WERI-Rb-1 (cell line): Measurements from ENCODE around the gene VANGL1.

ENCODE experiments used
- DNase-seq: peaks from one replicate; pipeline ENCODE4 v3.0.0-alpha.2; 2020
- H3K27ac ChIP-seq: fragments of 250-450 bp; sonication (Bioruptor Pico); 2 replicates; pipeline ENCODE4 v1.5.1; 2020; ENCODE audit warnings: mild to moderate bottlenecking, moderate library complexity
- H3K27me3 ChIP-seq: fragments of 250-450 bp; sonication (Bioruptor Pico); 2 replicates; pipeline ENCODE4 v1.5.1; 2021; ENCODE audit warnings: mild to moderate bottlenecking, low read depth, moderate library complexity; ENCODE audit not compliant: insufficient read depth, severe bottlenecking
- H3K36me3 ChIP-seq: fragments of 250-450 bp; sonication (Bioruptor Pico); 2 replicates; pipeline ENCODE4 v1.5.1; 2020; ENCODE audit warnings: mild to moderate bottlenecking, moderate library complexity
- H3K4me3 ChIP-seq: 2 replicates; pipeline ENCODE4 v1.5.1; 2011; ENCODE audit warnings: low read depth, mild to moderate bottlenecking, control low read depth, low read length
- H3K9me3 ChIP-seq: fragments of 250-450 bp; sonication (Bioruptor Pico); 2 replicates; pipeline ENCODE4 v1.5.1; 2021; ENCODE audit warnings: mild to moderate bottlenecking, moderate library complexity; ENCODE audit not compliant: severe bottlenecking
- TF ChIP-seq, protein P1 (sequence below): IDR thresholded peaks from 2 replicates; pipeline ENCODE4 v1.5.1; 2011; ENCODE audit warnings: low read depth, mild to moderate bottlenecking, control low read depth, inconsistent platforms, low read length

Gene VANGL1

DNA sequence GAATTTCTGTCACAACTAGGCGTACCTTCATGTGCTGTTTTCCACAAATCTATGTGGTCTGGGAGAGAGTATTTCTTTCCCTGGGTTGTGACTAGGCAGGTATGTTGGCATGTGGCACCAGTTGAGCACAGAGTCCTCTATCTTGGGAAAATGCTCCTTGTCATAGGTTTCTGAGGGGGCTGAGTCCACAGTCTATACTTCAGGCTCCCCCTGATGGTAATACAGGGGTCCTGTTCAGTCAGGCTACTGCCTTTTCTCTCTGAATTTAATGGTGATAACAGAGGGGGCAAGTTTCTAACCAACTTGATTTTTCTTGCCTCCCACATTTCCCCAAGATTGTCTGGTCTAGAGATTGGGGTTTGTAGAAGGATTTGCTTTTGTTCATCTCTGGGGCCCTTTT, 35.8 kb downstream of the VANGL1 start:
- Histone ChIP-seq H3K36me3 (no peaks in the 10 kb centered on the region), H3K9me3 (no peaks in the 10 kb centered on the region), H3K4me3 (no peak overlapping the region), H3K27me3 (no peaks in the 10 kb centered on the region), H3K27ac (no peak overlapping the region)
- DNase-seq: no peak
- TF ChIP-seq, protein P1, sequence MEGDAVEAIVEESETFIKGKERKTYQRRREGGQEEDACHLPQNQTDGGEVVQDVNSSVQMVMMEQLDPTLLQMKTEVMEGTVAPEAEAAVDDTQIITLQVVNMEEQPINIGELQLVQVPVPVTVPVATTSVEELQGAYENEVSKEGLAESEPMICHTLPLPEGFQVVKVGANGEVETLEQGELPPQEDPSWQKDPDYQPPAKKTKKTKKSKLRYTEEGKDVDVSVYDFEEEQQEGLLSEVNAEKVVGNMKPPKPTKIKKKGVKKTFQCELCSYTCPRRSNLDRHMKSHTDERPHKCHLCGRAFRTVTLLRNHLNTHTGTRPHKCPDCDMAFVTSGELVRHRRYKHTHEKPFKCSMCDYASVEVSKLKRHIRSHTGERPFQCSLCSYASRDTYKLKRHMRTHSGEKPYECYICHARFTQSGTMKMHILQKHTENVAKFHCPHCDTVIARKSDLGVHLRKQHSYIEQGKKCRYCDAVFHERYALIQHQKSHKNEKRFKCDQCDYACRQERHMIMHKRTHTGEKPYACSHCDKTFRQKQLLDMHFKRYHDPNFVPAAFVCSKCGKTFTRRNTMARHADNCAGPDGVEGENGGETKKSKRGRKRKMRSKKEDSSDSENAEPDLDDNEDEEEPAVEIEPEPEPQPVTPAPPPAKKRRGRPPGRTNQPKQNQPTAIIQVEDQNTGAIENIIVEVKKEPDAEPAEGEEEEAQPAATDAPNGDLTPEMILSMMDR: peak; percentile 37; the same call in 1 of the 2 replicates

DNA sequence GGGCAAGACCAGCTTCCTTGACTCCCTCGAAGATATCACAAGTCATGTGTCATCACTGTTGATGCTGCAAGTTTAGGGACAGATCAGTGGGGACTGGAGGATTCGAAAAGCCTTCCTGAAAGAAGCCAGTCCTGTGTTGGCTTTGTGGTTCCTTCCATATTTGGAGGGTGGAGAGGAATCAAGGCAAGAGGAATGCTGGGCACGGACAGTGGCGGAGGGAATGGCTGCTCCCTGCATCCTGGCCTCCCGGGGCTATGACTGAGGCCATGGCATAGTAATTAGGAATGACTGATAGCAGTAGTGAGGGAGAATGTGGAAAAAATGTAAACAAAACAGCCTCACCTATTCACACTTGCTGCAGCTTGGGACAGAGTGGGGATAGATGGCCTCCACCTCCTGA, 36.4 kb downstream of the VANGL1 start:
- DNase-seq: no peak
- Histone ChIP-seq H3K27me3 (no peaks in the 10 kb centered on the region), H3K4me3 (no peak overlapping the region), H3K27ac (no peak overlapping the region), H3K9me3 (no peaks in the 10 kb centered on the region), H3K36me3 (no peaks in the 10 kb centered on the region)
- TF ChIP-seq, protein P1: no peak

DNA sequence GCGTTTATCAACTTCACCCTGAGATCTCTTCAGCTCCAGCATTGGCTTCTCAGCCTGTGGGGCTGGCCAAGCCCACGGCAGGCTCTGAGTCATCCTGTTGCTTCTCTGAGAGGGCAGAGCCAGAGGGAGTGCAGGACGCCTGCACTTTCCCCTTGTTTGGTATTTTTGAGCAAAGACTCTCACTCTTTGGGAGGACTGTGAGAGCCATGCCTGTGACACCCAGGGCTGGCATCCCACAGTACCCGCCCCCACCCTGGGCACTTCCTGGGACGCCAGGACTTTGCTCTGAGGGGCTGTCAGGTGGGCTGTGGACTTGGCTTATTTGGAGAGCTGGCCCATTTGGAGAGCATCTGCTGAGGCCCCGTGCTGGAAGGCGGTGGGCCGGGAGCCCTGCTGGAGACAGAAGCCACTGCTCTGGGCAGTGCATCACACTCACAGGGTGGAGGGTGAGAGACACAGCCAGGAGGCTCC, 37.4 kb downstream of the VANGL1 start:
- TF ChIP-seq, protein P1: no peak
- Histone ChIP-seq H3K27ac (no peak overlapping the region), H3K4me3 (no peak overlapping the region), H3K9me3 (no peaks in the 10 kb centered on the region), H3K36me3 (no peaks in the 10 kb centered on the region), H3K27me3 (no peaks in the 10 kb centered on the region)
- no peak for DNase-seq

DNA sequence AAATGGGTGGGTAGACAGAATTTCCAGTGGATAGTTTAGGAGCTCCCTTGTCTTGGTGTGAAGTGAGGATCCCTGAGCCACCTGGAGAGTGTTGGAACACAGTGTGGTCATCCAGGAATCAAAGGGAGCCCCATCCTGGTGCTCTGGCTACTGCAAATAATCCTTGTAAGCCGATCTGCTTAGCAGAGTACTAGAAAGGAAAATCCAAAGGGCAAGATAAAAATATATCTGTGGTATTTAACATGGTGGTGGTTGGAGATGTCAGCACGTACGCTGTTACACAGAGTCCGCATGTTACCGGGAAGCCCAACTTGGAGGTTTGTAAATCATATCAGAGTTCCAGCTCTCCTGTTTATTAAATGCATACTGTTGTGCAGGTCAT, 39.0 kb downstream of the VANGL1 start:
- peak; percentile 52 for DNase-seq
- Histone ChIP-seq H3K27me3 (no peaks in the 10 kb centered on the region), H3K9me3 (no peaks in the 10 kb centered on the region), H3K4me3 (no peak overlapping the region), H3K36me3 (no peaks in the 10 kb centered on the region), H3K27ac (no peak overlapping the region)
- TF ChIP-seq, protein P1: no peak

DNA sequence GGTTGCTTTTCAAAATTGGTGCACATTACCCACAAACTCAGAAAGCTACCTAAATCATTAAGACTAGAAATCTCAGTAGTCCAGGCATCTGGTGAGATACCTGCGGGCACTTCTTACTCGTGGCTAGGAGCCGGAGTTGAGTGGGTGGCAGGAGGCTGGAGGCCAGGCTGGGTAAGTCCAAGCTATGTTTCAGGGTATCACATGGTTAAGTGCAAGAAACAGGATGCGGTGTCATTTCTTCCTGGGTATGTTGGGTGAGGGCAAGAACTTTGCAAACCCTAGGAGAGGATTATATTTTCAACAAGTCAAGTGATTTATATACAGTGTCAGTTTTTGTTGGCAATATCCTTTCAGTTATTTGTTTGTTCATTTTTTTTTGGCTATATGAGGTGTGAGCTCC, 41.0 kb downstream of the VANGL1 start:
- Histone ChIP-seq H3K27me3 (no peaks in the 10 kb centered on the region), H3K9me3 (no peaks in the 10 kb centered on the region), H3K4me3 (no peak overlapping the region), H3K36me3 (no peaks in the 10 kb centered on the region), H3K27ac (no peak overlapping the region)
- no peak for DNase-seq
- TF ChIP-seq, protein P1: no peak

DNA sequence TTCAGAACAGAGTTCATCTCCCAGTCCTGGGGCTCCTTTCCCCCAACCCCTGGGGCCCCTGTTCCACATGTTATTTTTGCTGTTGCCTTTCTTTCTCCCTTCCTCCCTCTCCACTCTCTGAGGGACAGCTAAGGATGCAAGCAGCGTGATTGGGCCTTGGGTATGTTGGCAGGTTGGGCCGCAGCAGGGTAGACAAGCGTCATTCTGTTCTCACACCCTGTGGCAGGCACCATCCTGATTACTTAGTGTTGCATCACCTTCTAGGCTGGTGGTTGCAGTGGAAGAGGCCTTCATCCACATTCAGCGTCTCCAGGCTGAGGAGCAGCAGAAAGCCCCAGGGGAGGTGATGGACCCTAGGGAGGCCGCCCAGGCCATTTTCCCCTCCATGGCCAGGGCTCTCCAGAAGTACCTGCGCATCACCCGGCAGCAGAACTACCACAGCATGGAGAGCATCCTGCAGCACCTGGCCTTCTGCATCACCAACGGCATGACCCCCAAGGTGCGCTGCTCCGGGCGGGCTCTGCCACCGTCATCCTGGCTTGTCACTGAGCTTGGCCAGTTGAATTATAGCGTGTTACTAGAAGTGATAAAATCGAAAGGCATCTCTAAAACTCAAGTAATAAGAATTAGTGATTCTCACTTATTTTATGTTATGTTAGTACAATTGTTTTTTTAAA, 43.4 kb downstream of the VANGL1 start:
- TF ChIP-seq, protein P1: no peak
- H3K4me3 ChIP-seq: no peak overlapping the region
- no peaks in the 10 kb centered on the region for H3K27me3 ChIP-seq
- no peak for DNase-seq
- no peaks in the 10 kb centered on the region for H3K9me3 ChIP-seq
- H3K36me3 ChIP-seq: no peaks in the 10 kb centered on the region; the same call in 1 of the 2 replicates
- no peak overlapping the region for H3K27ac ChIP-seq
